ENCODE measurements around the gene PHF2.

DNA sequence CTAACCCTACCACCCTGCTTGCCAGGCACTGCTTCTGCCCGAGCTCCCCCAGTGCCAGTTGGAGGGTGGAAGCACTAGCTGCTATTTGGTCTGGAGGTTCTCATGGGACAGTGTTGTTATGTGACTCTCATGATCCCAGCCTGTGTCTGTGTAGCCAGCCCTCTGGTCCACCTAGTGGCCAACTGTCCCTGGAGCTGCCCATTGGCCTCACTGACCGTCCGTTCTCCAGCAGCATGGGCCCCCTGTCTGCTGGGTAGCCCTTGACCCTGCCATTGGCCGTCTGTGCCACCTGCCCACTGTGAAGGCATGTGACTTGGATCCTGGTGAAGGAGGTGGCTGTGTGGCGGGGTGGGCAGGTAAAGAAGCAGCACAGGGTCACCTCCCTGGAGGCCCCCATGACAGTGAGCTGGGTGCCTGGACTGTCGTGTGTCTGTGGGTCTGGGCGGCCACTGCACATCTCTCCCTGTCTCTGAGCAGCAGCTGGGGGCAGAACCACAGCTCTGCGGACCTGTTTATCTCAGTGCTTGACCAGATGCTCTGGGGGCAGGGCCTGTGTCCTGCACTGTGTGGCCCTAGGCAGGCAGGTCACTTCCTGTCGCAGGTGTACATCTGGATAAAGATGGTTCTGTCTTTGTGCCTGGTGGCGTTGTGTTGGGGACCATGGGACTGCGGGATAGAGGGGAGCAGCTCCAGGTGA lies 11.4 kb downstream of the PHF2 start:
- TF ChIP-seq, protein P1, sequence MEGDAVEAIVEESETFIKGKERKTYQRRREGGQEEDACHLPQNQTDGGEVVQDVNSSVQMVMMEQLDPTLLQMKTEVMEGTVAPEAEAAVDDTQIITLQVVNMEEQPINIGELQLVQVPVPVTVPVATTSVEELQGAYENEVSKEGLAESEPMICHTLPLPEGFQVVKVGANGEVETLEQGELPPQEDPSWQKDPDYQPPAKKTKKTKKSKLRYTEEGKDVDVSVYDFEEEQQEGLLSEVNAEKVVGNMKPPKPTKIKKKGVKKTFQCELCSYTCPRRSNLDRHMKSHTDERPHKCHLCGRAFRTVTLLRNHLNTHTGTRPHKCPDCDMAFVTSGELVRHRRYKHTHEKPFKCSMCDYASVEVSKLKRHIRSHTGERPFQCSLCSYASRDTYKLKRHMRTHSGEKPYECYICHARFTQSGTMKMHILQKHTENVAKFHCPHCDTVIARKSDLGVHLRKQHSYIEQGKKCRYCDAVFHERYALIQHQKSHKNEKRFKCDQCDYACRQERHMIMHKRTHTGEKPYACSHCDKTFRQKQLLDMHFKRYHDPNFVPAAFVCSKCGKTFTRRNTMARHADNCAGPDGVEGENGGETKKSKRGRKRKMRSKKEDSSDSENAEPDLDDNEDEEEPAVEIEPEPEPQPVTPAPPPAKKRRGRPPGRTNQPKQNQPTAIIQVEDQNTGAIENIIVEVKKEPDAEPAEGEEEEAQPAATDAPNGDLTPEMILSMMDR (IDR thresholded peaks at IDR 0.05): no peak
- TF ChIP-seq EP300 (IDR thresholded peaks at IDR 0.05; ENCODE audit: low read depth) (no peak), POLR2A (IDR thresholded peaks at IDR 0.05) (no peak), POLR2AphosphoS5 (IDR thresholded peaks at IDR 0.05) (no peak)
